K562 (cell line): ENCODE measurements around the gene ZNF318. TPM values are rescaled to one million over a fixed set of nuclear protein-coding genes. Genes with fewer than 3 reads are reported as not detected.

Experiments used
- ARID4B ChIP-seq: sonication (generic); formaldehyde crosslinking; IDR thresholded peaks from 2 replicates; pipeline ENCODE4 v1.8.0; 2022; ENCODE audit warnings: mild to moderate bottlenecking, missing genetic modification reagents
- CREB1 ChIP-seq, 2 experiments: sonication (generic) in 1 of 2; formaldehyde crosslinking in 1 of 2; IDR thresholded peaks; 2 replicates each; pipeline versions ENCODE4 v1.6.1 to v1.8.0; 2012 to 2022; ENCODE audit warnings: inconsistent platforms in 1 of 2, mild to moderate bottlenecking in 1 of 2, missing genetic modification reagents in 1 of 2, moderate library complexity in 1 of 2
- HNRNPH1 ChIP-seq: fragments of 200-400 bp; formaldehyde crosslinking; optimal IDR thresholded peaks from 2 replicates; pipeline ENCODE3; 2017; ENCODE audit warnings: low read depth, mild to moderate bottlenecking, low read length, moderate library complexity
- HNRNPUL1 ChIP-seq: fragments of 200-400 bp; formaldehyde crosslinking; IDR thresholded peaks from 2 replicates; pipeline ENCODE4 v1.6.1; 2017; ENCODE audit warnings: low read length
- MAX ChIP-seq: sonication (generic); formaldehyde crosslinking; IDR thresholded peaks from 2 replicates; pipeline ENCODE4 v1.9.0; 2022; ENCODE audit warnings: mild to moderate bottlenecking, missing genetic modification reagents
- MAZ ChIP-seq, 2 experiments: fragments of 450-650 bp in 1 of 2; sonication (generic) in 1 of 2; formaldehyde crosslinking; IDR thresholded peaks in 1 of 2; conservative IDR thresholded peaks in 1 of 2; 2 replicates each; pipeline versions ENCODE4 v1.4.0 to v1.5.0; 2020; ENCODE audit warnings: mild to moderate bottlenecking in 1 of 2, missing genetic modification reagents in 1 of 2
- MCM5 ChIP-seq: fragments of 450-650 bp; IDR thresholded peaks from 2 replicates; pipeline ENCODE4 v1.6.1; 2016; ENCODE audit warnings: low read depth
- MYC ChIP-seq, 2 experiments: fragments of 250-450 bp in 1 of 2; sonication (Bioruptor Pico) in 1 of 2; IDR thresholded peaks; 2 replicates each; pipeline versions ENCODE4 v1.5.1 to v1.6.1; 2012 to 2021; ENCODE audit warnings: low read depth in 2 of 2, borderline replicate concordance in 1 of 2, improper control_type of control experiment in 1 of 2, low read length in 1 of 2, mild to moderate bottlenecking in 1 of 2, moderate library complexity in 1 of 2
- NUFIP1 ChIP-seq: fragments of 450-650 bp; IDR thresholded peaks from 2 replicates; pipeline ENCODE4 v1.6.1; 2018; ENCODE audit not compliant: partially characterized antibody
- PCBP1 ChIP-seq: fragments of 200-400 bp; formaldehyde crosslinking; IDR thresholded peaks from 2 replicates; pipeline ENCODE4 v1.6.1; 2018; ENCODE audit warnings: mild to moderate bottlenecking, low read depth, low read length; ENCODE audit not compliant: poor library complexity, severe bottlenecking
- POLR2A ChIP-seq: fragments of 450-650 bp; conservative IDR thresholded peaks from 2 replicates; pipeline ENCODE4 v1.6.1; 2016
- POLR2H ChIP-seq: IDR thresholded peaks from 2 replicates; pipeline ENCODE4 v1.6.1; 2016; ENCODE audit warnings: missing genetic modification characterization, low read depth, mild to moderate bottlenecking, control low read depth, missing compliant biosample characterization, moderate library complexity
- RB1 ChIP-seq: fragments of 450-650 bp; IDR thresholded peaks from 2 replicates; pipeline ENCODE4 v1.6.1; 2017; ENCODE audit warnings: low read depth, mild to moderate bottlenecking
- TEAD1 ChIP-seq, 2 experiments: fragments of 450-650 bp in 1 of 2; sonication (generic) in 1 of 2; formaldehyde crosslinking; IDR thresholded peaks; 2 replicates each; pipeline versions ENCODE4 v1.4.0 to v1.8.0; 2020 to 2022; ENCODE audit warnings: mild to moderate bottlenecking in 2 of 2, missing genetic modification reagents in 1 of 2
- TEAD4 ChIP-seq, 2 experiments: sonication (generic) in 1 of 2; formaldehyde crosslinking in 1 of 2; IDR thresholded peaks; 2 replicates each; pipeline versions ENCODE4 v1.6.1 to v1.8.0; 2012 to 2022; ENCODE audit warnings: borderline replicate concordance in 1 of 2, inconsistent platforms in 1 of 2, low read length in 1 of 2, mild to moderate bottlenecking in 1 of 2, missing genetic modification reagents in 1 of 2
- TFAP4 ChIP-seq: sonication (generic); formaldehyde crosslinking; IDR thresholded peaks from 2 replicates; pipeline ENCODE4 v1.8.0; 2022; ENCODE audit warnings: missing genetic modification reagents, mild to moderate bottlenecking, moderate library complexity, borderline replicate concordance
- ZNF41 ChIP-seq: fragments of 250-450 bp; sonication (Bioruptor Pico); conservative IDR thresholded peaks from 2 replicates; pipeline ENCODE4 v1.4.0; 2020; ENCODE audit warnings: mild to moderate bottlenecking
- polyA plus RNA-seq, 8 experiments: library from polyadenylated mRNA; depleted of rRNA in 4 of 8; stranded (reverse) in 5 of 8; unstranded in 3 of 8; fragments of >200 nt; fragmentation: Nextera tagmentation in 2 of 8; fragmentation: Illumina TruSeq in 1 of 8; extraction: Ambion mirVana in 2 of 8; extraction: Trizol in 1 of 8; gene quantifications; 2 replicates each; pipeline versions ENCODE4 v1.2.1 to v1.2.3, GENCODE V29; 2011 to 2014; ENCODE audit warnings: inconsistent platforms in 1 of 8, missing spikeins in 1 of 8
- total RNA-seq, 7 experiments: library from RNA; depleted of rRNA in 6 of 7; stranded (reverse); fragments of >200 nt in 6 of 7; fragmentation: Illumina TruSeq in 2 of 7; extraction: Trizol in 2 of 7; gene quantifications; 2 replicates each; pipeline versions ENCODE4 v1.2.1 to v1.2.3, GENCODE V29; 2011 to 2021; ENCODE audit warnings: low replicate concordance in 1 of 7

The ZNF318 gene
- total and polyA plus RNA-seq, 9 of the 15 experiments (the other 6 are each of a cell fraction or from before 2014, with no cell fraction given): 3.2 to 19.0 (median 9.2) TPM

GRCh38 chr6:43368259-43369160, 937 bp downstream of the ZNF318 start (continued):
- TF ChIP-seq CREB1 (IDR thresholded peaks at IDR 0.05) (no peak), CREB1 (CRISPR knock-in tag; IDR thresholded peaks at IDR 0.05) (peak; percentile 30; the same call in 1 of the 2 replicates), TEAD4 (IDR thresholded peaks at IDR 0.05; ENCODE audit: low read length) (0 out of 2 replicates have a peak, but pooled peaks have one; percentile 21), TEAD4 (CRISPR knock-in tag; IDR thresholded peaks at IDR 0.05; ENCODE audit: borderline replicate concordance) (no peak), MAX (CRISPR knock-in tag) (peak; percentile 35; the same call in 1 of the 2 replicates), HNRNPH1 (no peak), TFAP4 (CRISPR knock-in tag) (peak; percentile 34; the same call in 1 of the 2 replicates), ZNF41 (no peak), POLR2A (no peak), POLR2H (tag) (no peak), TEAD1 (CRISPR knock-in tag; IDR thresholded peaks at IDR 0.05) (0 out of 4 replicates have a peak, but pooled peaks of 1 of the 2 experiments have one; percentile 41), RB1 (no peak), MCM5 (no peak), MAZ (CRISPR knock-in tag; conservative IDR thresholded peaks at IDR 0.05 in 1 of 2, IDR thresholded peaks at IDR 0.05 in 1 of 2) (peak in 1 of 2 experiments; percentile 54; a peak in 2 of 4 replicates), MYC (IDR thresholded peaks at IDR 0.05; ENCODE audit: low read depth, low read length) (no peak), MYC (CRISPR knock-in tag; IDR thresholded peaks at IDR 0.05; ENCODE audit: borderline replicate concordance, low read depth) (peak; percentile 32; the same call in 1 of the 2 replicates), HNRNPUL1 (no peak), ARID4B (CRISPR knock-in tag) (no peak; the same call in none of the 2 replicates), NUFIP1 (no peak), PCBP1 (no peak)
